Neural progenitor cell (in vitro differentiated cells): Measurements from ENCODE around the gene ATP13A4. TPM values are rescaled to one million over a fixed set of nuclear protein-coding genes. Genes with fewer than 3 reads are reported as not detected.

ENCODE experiments used
- DNase-seq: peaks from one replicate; pipeline ENCODE4 v3.0.0-alpha.2; 2016; ENCODE audit warnings: low spot score
- H2AFZ ChIP-seq: fragments of 200-600 bp; sonication (generic); replicated peaks from 2 replicates; pipeline ENCODE4 v1.6.1; 2016; ENCODE audit warnings: antibody characterized with exemption
- H3F3A ChIP-seq: fragments of 200-600 bp; sonication (generic); 2 replicates; pipeline ENCODE4 v1.6.1; 2016; ENCODE audit warnings: antibody characterized with exemption, low read depth
- H3K27ac ChIP-seq: fragments of 200-600 bp; sonication (generic); 2 replicates; pipeline ENCODE4 v1.5.1; 2016; ENCODE audit warnings: mild to moderate bottlenecking
- H3K27me3 ChIP-seq: fragments of 200-600 bp; sonication (generic); 2 replicates; pipeline ENCODE4 v1.6.1; 2016; ENCODE audit warnings: mild to moderate bottlenecking, moderate library complexity
- H3K36me3 ChIP-seq: fragments of 200-600 bp; sonication (generic); 2 replicates; pipeline ENCODE4 v1.5.1; 2016
- H3K4me1 ChIP-seq: fragments of 200-600 bp; sonication (generic); 2 replicates; pipeline ENCODE4 v1.6.1; 2016; ENCODE audit warnings: mixed run types
- H3K4me2 ChIP-seq: fragments of 200-600 bp; sonication (generic); 2 replicates; pipeline ENCODE4 v1.6.1; 2016
- H3K4me3 ChIP-seq: fragments of 200-600 bp; sonication (generic); 2 replicates; pipeline ENCODE4 v1.5.1; 2016
- H3K79me2 ChIP-seq: fragments of 200-600 bp; sonication (generic); 2 replicates; pipeline ENCODE4 v1.6.1; 2016; ENCODE audit warnings: low read depth
- H3K9ac ChIP-seq: fragments of 200-600 bp; sonication (generic); 2 replicates; pipeline ENCODE4 v1.6.1; 2016
- H3K9me3 ChIP-seq: fragments of 200-600 bp; sonication (generic); 2 replicates; pipeline ENCODE4 v1.5.1; 2016; ENCODE audit warnings: low read depth
- H4K20me1 ChIP-seq: fragments of 200-600 bp; sonication (generic); 2 replicates; pipeline ENCODE4 v1.6.1; 2016; ENCODE audit warnings: low read depth
- H3K27ac Mint-ChIP-seq: 3 replicates; pipeline ENCODE4 v1.8.0; 2021; ENCODE audit warnings: mixed read lengths
- H3K27me3 Mint-ChIP-seq: 2 replicates; pipeline ENCODE4 v1.8.0; 2022; ENCODE audit warnings: low read depth, mild to moderate bottlenecking, inconsistent platforms, moderate library complexity, mixed read lengths; ENCODE audit not compliant: insufficient read depth
- H3K36me3 Mint-ChIP-seq: 3 replicates; pipeline ENCODE4 v1.8.0; 2021; ENCODE audit warnings: mixed read lengths
- H3K4me1 Mint-ChIP-seq: 3 replicates; pipeline ENCODE4 v1.8.0; 2021; ENCODE audit warnings: mixed read lengths
- H3K4me3 Mint-ChIP-seq: 3 replicates; pipeline ENCODE4 v1.8.0; 2021; ENCODE audit warnings: mild to moderate bottlenecking, moderate library complexity, mixed read lengths
- H3K9me3 Mint-ChIP-seq: 3 replicates; pipeline ENCODE4 v1.8.0; 2020; ENCODE audit warnings: mixed read lengths
- CTCF ChIP-seq: fragments of 200-600 bp; sonication (generic); IDR thresholded peaks from 2 replicates; pipeline ENCODE4 v1.5.1; 2017; ENCODE audit warnings: antibody characterized with exemption, mild to moderate bottlenecking
- EZH2 ChIP-seq: fragments of 200-600 bp; sonication (generic); IDR thresholded peaks from 2 replicates; pipeline ENCODE4 v1.6.1; 2017; ENCODE audit warnings: antibody characterized with exemption, mild to moderate bottlenecking, moderate library complexity
- EZH2phosphoT487 ChIP-seq: fragments of 200-600 bp; sonication (generic); IDR thresholded peaks from 2 replicates; pipeline ENCODE4 v1.6.1; 2017; ENCODE audit warnings: antibody characterized with exemption
- total RNA-seq: library from RNA; depleted of rRNA; stranded (reverse); fragments of >200 nt; gene quantifications from 2 replicates; pipeline ENCODE4 v1.2.3, GENCODE V29; 2015; ENCODE audit warnings: low replicate concordance

The ATP13A4 gene
- total RNA-seq, 1 donor from 2014 or later = 0.32 TPM

- Mint-ChIP-seq H3K4me1 (no peaks in the 10 kb centered on the region), H3K9me3 (no peaks in the 10 kb centered on the region), H3K27ac (no peak overlapping the region), H3K36me3 (no peaks in the 10 kb centered on the region), H3K27me3 (no peaks in the 10 kb centered on the region), H3K4me3 (no peak overlapping the region)
- no peaks in the 10 kb centered on the region for H4K20me1 ChIP-seq
- H3K79me2 ChIP-seq = no peaks in the 10 kb centered on the region
- no peaks in the 10 kb centered on the region for H3K36me3 ChIP-seq
- no peak overlapping the region for H3K4me2 ChIP-seq
- no peak overlapping the region for H3K9ac ChIP-seq
- H3K27ac ChIP-seq = no peak overlapping the region
- no peak overlapping the region for H2AFZ ChIP-seq
- no peaks in the 10 kb centered on the region for H3F3A ChIP-seq
- no peak for TF ChIP-seq EZH2
- no peak for TF ChIP-seq EZH2phosphoT487
- no peak for TF ChIP-seq CTCF
- no peaks in the 10 kb centered on the region for H3K9me3 ChIP-seq
- no peaks in the 10 kb centered on the region for H3K27me3 ChIP-seq
- H3K4me3 ChIP-seq = no peak overlapping the region
- H3K4me1 ChIP-seq = no peaks in the 10 kb centered on the region
- no peak for DNase-seq
Observed at GRCh38 chr3:193465992-193466608, 88.6 kb downstream of the ATP13A4 start.

GRCh38 chr3:193464889-193465288 is 89.8 kb downstream of the ATP13A4 start:
- no peaks in the 10 kb centered on the region for H3K27me3 Mint-ChIP-seq
- Histone ChIP-seq H3K4me3 (no peak overlapping the region), H3K36me3 (no peaks in the 10 kb centered on the region), H3F3A (no peaks in the 10 kb centered on the region), H3K79me2 (no peaks in the 10 kb centered on the region), H3K4me1 (no peaks in the 10 kb centered on the region), H2AFZ (no peak overlapping the region), H3K9me3 (no peaks in the 10 kb centered on the region), H4K20me1 (no peaks in the 10 kb centered on the region), H3K27ac (no peak overlapping the region), H3K27me3 (no peaks in the 10 kb centered on the region), H3K4me2 (no peak overlapping the region), H3K9ac (no peak overlapping the region)
- no peak for DNase-seq
- no peak overlapping the region for H3K27ac Mint-ChIP-seq
- no peak overlapping the region for H3K4me3 Mint-ChIP-seq
- TF ChIP-seq EZH2phosphoT487 = no peak
- H3K9me3 Mint-ChIP-seq = no peaks in the 10 kb centered on the region
- no peaks in the 10 kb centered on the region for H3K36me3 Mint-ChIP-seq
- H3K4me1 Mint-ChIP-seq = no peaks in the 10 kb centered on the region

- Histone ChIP-seq H3F3A (no peaks in the 10 kb centered on the region), H3K9me3 (no peaks in the 10 kb centered on the region), H3K4me3 (no peak overlapping the region), H3K9ac (no peak overlapping the region), H3K27ac (no peak overlapping the region), H3K27me3 (no peaks in the 10 kb centered on the region), H3K4me2 (no peak overlapping the region), H3K36me3 (no peaks in the 10 kb centered on the region), H2AFZ (no peak overlapping the region), H3K79me2 (no peaks in the 10 kb centered on the region), H4K20me1 (no peaks in the 10 kb centered on the region), H3K4me1 (no peaks in the 10 kb centered on the region)
- TF ChIP-seq EZH2phosphoT487 = no peak
- Mint-ChIP-seq H3K27ac (no peak overlapping the region), H3K9me3 (no peaks in the 10 kb centered on the region), H3K27me3 (peaks cover 3% of the 10 kb centered on the region), H3K36me3 (no peaks in the 10 kb centered on the region), H3K4me1 (peaks cover 10% of the 10 kb centered on the region), H3K4me3 (no peak overlapping the region)
- no peak for DNase-seq
Observed at GRCh38 chr3:193457526-193457925, 97.2 kb downstream of the ATP13A4 start.

- Histone ChIP-seq H3K9me3 (no peaks in the 10 kb centered on the region), H3K4me2 (no peak overlapping the region), H2AFZ (no peak overlapping the region), H4K20me1 (no peaks in the 10 kb centered on the region), H3K27ac (no peak overlapping the region), H3K4me3 (no peak overlapping the region), H3K4me1 (peaks cover 7% of the 10 kb centered on the region), H3K27me3 (no peaks in the 10 kb centered on the region), H3K79me2 (no peaks in the 10 kb centered on the region), H3K9ac (no peak overlapping the region), H3K36me3 (no peaks in the 10 kb centered on the region), H3F3A (peaks cover 8% of the 10 kb centered on the region)
- Mint-ChIP-seq H3K4me3 (no peak overlapping the region), H3K9me3 (no peaks in the 10 kb centered on the region), H3K4me1 (peaks cover 4% of the 10 kb centered on the region), H3K36me3 (no peaks in the 10 kb centered on the region), H3K27ac (no peak overlapping the region), H3K27me3 (peaks cover 6% of the 10 kb centered on the region)
- TF ChIP-seq CTCF (peak; percentile 45), EZH2phosphoT487 (no peak)
- peak; percentile 19 for DNase-seq
Observed at GRCh38 chr3:193452338-193452737, 102.4 kb downstream of the ATP13A4 start.
